Neural cell (in vitro differentiated cells): Measurements from ENCODE around the gene GCSAM. TPM values are rescaled to one million over a fixed set of nuclear protein-coding genes. Genes with fewer than 3 reads are reported as not detected.

Experiments used
- H2AFZ ChIP-seq: fragments of 200-600, 300-800 bp; sonication (generic), shearing (Covaris generic); 2 replicates; pipeline ENCODE4 v1.6.0; 2014; ENCODE audit warnings: low read depth, mild to moderate bottlenecking, antibody characterized with exemption, low read length, moderate library complexity
- H3F3A ChIP-seq: fragments of 200-600 bp; shearing (Covaris generic); 2 replicates; pipeline ENCODE4 v1.6.1; 2016; ENCODE audit warnings: mild to moderate bottlenecking, moderate library complexity, mixed read lengths, antibody characterized with exemption, low read length; ENCODE audit not compliant: insufficient read depth, poor library complexity, severe bottlenecking
- H3K27ac ChIP-seq: fragments of 200-600, 300-800 bp; sonication (generic), shearing (Covaris generic); 2 replicates; pipeline ENCODE4 v1.5.1; 2014; ENCODE audit warnings: mild to moderate bottlenecking, low read length, moderate library complexity
- H3K27me3 ChIP-seq: fragments of 300-800, 200-600 bp; sonication (generic), shearing (Covaris generic); 2 replicates; pipeline ENCODE4 v1.6.0; 2014; ENCODE audit warnings: mild to moderate bottlenecking, low read depth, low read length, moderate library complexity; ENCODE audit not compliant: insufficient read depth
- H3K36me3 ChIP-seq: fragments of 300-800, 200-600 bp; sonication (generic), shearing (Covaris generic); 2 replicates; pipeline ENCODE4 v1.5.1; 2014; ENCODE audit warnings: mild to moderate bottlenecking, antibody characterized with exemption, low read length, moderate library complexity; ENCODE audit not compliant: insufficient read depth
- H3K4me2 ChIP-seq: fragments of 300-800, 200-600 bp; sonication (generic), shearing (Covaris generic); 2 replicates; pipeline ENCODE4 v1.6.0; 2014; ENCODE audit warnings: mild to moderate bottlenecking, low read length
- H3K4me3 ChIP-seq: fragments of 300-800, 200-600 bp; sonication (generic), shearing (Covaris generic); 2 replicates; pipeline ENCODE4 v1.5.1; 2014; ENCODE audit warnings: mild to moderate bottlenecking, low read length, moderate library complexity
- H3K79me2 ChIP-seq: fragments of 200-600 bp; shearing (Covaris generic); replicated peaks from 2 replicates; pipeline ENCODE4 v1.6.0; 2014; ENCODE audit warnings: mild to moderate bottlenecking, low read length, moderate library complexity; ENCODE audit not compliant: insufficient read depth
- H3K9ac ChIP-seq: fragments of 300-800, 200-600 bp; sonication (generic), shearing (Covaris generic); 2 replicates; pipeline ENCODE4 v1.6.1; 2016; ENCODE audit warnings: mild to moderate bottlenecking, low read length, mixed read lengths
- H3K9me2 ChIP-seq: fragments of 200-600 bp; shearing (Covaris generic); 2 replicates; pipeline ENCODE4 v1.6.1; 2016; ENCODE audit warnings: mild to moderate bottlenecking, low read length, mixed read lengths; ENCODE audit not compliant: insufficient read depth
- H3K9me3 ChIP-seq: fragments of 200-600, 300-800 bp; sonication (generic), shearing (Covaris generic); 2 replicates; pipeline ENCODE4 v1.6.1; 2016; ENCODE audit warnings: mild to moderate bottlenecking, mixed run types, low read length, moderate library complexity, mixed read lengths
- H4K20me1 ChIP-seq: fragments of 200-600 bp; shearing (Covaris generic); 2 replicates; pipeline ENCODE4 v1.6.1; 2016; ENCODE audit warnings: mild to moderate bottlenecking, mixed run types; ENCODE audit not compliant: insufficient read depth
- EP300 ChIP-seq: fragments of 450-650 bp; conservative IDR thresholded peaks from 2 replicates; pipeline ENCODE4 v1.6.1; 2014; ENCODE audit warnings: antibody characterized with exemption, mild to moderate bottlenecking, moderate library complexity; ENCODE audit not compliant: poor library complexity, severe bottlenecking
- EZH2 ChIP-seq: fragments of 200-600, 300-800 bp; shearing (Covaris generic), sonication (generic); IDR thresholded peaks from 2 replicates; pipeline ENCODE4 v1.6.1; 2014; ENCODE audit warnings: antibody characterized with exemption, low read length, borderline replicate concordance, mild to moderate bottlenecking; ENCODE audit not compliant: insufficient read depth, poor library complexity, severe bottlenecking
- MXI1 ChIP-seq: fragments of 450-650 bp; conservative IDR thresholded peaks from 2 replicates; pipeline ENCODE4 v1.6.1; 2014; ENCODE audit warnings: antibody characterized with exemption, mild to moderate bottlenecking; ENCODE audit not compliant: poor library complexity, severe bottlenecking
- POLR2AphosphoS5 ChIP-seq: IDR thresholded peaks from 2 replicates; pipeline ENCODE4 v1.6.1; 2012
- RAD21 ChIP-seq: fragments of 450-650 bp; conservative IDR thresholded peaks from 2 replicates; pipeline ENCODE4 v1.6.1; 2014; ENCODE audit warnings: antibody characterized with exemption, mild to moderate bottlenecking, moderate library complexity
- SMC3 ChIP-seq: fragments of 450-650 bp; conservative IDR thresholded peaks from 2 replicates; pipeline ENCODE4 v1.6.1; 2014; ENCODE audit warnings: antibody characterized with exemption, mild to moderate bottlenecking, moderate library complexity; ENCODE audit not compliant: poor library complexity
- TAF1 ChIP-seq: IDR thresholded peaks from 2 replicates; pipeline ENCODE4 v1.6.1; 2012; ENCODE audit warnings: low read depth
- polyA plus RNA-seq: library from polyadenylated mRNA; depleted of rRNA; stranded (reverse); fragments of >200 nt; gene quantifications from 2 replicates; pipeline ENCODE4 v1.2.3, GENCODE V29; 2014
- TF ChIP-seq, protein P1 (sequence below): IDR thresholded peaks from 2 replicates; pipeline ENCODE4 v1.6.1; 2012; ENCODE audit warnings: borderline replicate concordance
- TF ChIP-seq, protein P2 (sequence below): fragments of 450-650 bp; IDR thresholded peaks from 2 replicates; pipeline ENCODE4 v1.5.1; 2014; ENCODE audit warnings: antibody characterized with exemption, mild to moderate bottlenecking, moderate library complexity; ENCODE audit not compliant: poor library complexity, severe bottlenecking

The GCSAM gene
- polyA plus RNA-seq, 1 donor from 2014 or later, result not detected

DNA sequence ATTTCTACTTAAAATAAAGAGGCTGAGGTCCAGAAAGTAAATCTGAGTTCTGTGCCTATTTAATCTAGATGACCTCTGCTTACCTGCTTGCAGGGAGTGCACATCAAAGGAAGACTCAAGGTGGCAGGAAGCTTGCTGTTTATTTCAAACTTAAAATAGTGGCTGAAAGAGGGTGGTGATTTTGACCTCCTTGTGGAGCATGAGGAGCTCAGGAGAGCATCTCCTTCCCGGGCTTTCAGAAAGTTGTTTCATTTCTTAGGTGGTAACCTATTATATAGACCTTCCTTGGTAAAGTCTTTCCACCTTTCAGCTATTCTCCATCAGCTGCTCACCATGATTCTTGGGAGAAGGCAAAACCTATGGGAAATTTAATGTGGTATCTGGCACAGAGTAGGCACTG is 494 bp downstream of the GCSAM start:
- no peak overlapping the region for H3K4me2 ChIP-seq
- no peak overlapping the region for H2AFZ ChIP-seq

DNA sequence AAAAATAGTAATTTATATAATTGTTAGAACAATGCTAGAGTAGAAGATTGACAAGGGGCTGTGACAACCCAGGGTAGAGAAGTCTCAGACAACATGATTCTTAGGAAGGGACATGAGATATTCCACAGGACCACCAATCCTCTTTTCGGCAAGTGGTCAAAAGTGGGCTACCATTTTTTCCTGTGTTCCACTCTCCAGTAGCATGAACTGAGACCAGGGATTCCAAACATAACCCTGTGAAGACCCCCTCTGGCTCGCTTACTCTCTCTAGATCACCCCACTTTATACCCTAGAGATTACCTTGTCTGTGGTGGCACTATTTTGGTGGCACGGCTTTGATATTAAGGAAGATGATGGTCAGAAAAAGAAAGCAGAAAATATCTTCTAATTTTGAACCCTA is 960 bp downstream of the GCSAM start:
- TF ChIP-seq POLR2AphosphoS5, result no peak

More for the DNA sequence above, 494 bp downstream of the GCSAM start:
- H3K27me3 ChIP-seq, result no peaks in the 10 kb centered on the region
- TF ChIP-seq EZH2, result no peak
- no peak for TF ChIP-seq MXI1
- TF ChIP-seq EP300, result no peak
- TF ChIP-seq POLR2AphosphoS5, result no peak
- TF ChIP-seq SMC3, result no peak
- TF ChIP-seq, protein P1, sequence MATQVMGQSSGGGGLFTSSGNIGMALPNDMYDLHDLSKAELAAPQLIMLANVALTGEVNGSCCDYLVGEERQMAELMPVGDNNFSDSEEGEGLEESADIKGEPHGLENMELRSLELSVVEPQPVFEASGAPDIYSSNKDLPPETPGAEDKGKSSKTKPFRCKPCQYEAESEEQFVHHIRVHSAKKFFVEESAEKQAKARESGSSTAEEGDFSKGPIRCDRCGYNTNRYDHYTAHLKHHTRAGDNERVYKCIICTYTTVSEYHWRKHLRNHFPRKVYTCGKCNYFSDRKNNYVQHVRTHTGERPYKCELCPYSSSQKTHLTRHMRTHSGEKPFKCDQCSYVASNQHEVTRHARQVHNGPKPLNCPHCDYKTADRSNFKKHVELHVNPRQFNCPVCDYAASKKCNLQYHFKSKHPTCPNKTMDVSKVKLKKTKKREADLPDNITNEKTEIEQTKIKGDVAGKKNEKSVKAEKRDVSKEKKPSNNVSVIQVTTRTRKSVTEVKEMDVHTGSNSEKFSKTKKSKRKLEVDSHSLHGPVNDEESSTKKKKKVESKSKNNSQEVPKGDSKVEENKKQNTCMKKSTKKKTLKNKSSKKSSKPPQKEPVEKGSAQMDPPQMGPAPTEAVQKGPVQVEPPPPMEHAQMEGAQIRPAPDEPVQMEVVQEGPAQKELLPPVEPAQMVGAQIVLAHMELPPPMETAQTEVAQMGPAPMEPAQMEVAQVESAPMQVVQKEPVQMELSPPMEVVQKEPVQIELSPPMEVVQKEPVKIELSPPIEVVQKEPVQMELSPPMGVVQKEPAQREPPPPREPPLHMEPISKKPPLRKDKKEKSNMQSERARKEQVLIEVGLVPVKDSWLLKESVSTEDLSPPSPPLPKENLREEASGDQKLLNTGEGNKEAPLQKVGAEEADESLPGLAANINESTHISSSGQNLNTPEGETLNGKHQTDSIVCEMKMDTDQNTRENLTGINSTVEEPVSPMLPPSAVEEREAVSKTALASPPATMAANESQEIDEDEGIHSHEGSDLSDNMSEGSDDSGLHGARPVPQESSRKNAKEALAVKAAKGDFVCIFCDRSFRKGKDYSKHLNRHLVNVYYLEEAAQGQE, result no peak
- TF ChIP-seq, protein P2, sequence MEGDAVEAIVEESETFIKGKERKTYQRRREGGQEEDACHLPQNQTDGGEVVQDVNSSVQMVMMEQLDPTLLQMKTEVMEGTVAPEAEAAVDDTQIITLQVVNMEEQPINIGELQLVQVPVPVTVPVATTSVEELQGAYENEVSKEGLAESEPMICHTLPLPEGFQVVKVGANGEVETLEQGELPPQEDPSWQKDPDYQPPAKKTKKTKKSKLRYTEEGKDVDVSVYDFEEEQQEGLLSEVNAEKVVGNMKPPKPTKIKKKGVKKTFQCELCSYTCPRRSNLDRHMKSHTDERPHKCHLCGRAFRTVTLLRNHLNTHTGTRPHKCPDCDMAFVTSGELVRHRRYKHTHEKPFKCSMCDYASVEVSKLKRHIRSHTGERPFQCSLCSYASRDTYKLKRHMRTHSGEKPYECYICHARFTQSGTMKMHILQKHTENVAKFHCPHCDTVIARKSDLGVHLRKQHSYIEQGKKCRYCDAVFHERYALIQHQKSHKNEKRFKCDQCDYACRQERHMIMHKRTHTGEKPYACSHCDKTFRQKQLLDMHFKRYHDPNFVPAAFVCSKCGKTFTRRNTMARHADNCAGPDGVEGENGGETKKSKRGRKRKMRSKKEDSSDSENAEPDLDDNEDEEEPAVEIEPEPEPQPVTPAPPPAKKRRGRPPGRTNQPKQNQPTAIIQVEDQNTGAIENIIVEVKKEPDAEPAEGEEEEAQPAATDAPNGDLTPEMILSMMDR, result no peak
- TF ChIP-seq TAF1, result no peak
- TF ChIP-seq RAD21, result no peak
- no peak overlapping the region for H3K27ac ChIP-seq
- no peaks in the 10 kb centered on the region for H3K36me3 ChIP-seq
- H3K9me3 ChIP-seq, result no peaks in the 10 kb centered on the region
- H4K20me1 ChIP-seq, result no peaks in the 10 kb centered on the region
- no peak overlapping the region for H3K4me3 ChIP-seq
- no peaks in the 10 kb centered on the region for H3K9me2 ChIP-seq
- no peaks in the 10 kb centered on the region for H3K79me2 ChIP-seq
- H3F3A ChIP-seq, result no peaks in the 10 kb centered on the region
- no peak overlapping the region for H3K9ac ChIP-seq

DNA sequence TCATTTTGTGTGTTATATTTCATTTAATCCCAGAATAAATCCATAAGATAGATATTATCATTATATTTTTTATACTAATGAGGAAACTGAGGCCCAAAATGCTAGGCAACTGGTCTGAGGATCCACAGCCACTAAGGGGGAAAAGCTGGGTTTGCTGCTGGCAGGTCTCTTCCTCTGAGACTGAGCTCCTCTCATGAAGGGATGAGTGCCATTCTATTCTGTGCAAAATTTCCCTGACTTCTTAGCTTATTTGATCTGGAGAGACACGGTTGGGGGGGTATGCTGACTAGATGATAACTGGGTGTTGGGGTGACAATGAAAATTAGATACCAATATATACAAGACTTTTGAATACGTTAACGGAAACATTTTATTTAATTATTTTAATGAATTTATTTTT is 1.9 kb downstream of the GCSAM start:
- Histone ChIP-seq H3K79me2 (no peaks in the 10 kb centered on the region), H3F3A (no peaks in the 10 kb centered on the region), H3K36me3 (no peaks in the 10 kb centered on the region), H2AFZ (no peak overlapping the region), H3K4me3 (no peak overlapping the region), H3K27me3 (no peaks in the 10 kb centered on the region), H3K9ac (no peak overlapping the region), H3K4me2 (no peak overlapping the region), H3K9me2 (no peaks in the 10 kb centered on the region), H4K20me1 (no peaks in the 10 kb centered on the region), H3K27ac (no peak overlapping the region), H3K9me3 (no peaks in the 10 kb centered on the region)
- TF ChIP-seq TAF1 (no peak), SMC3 (no peak), MXI1 (no peak), EZH2 (no peak), EP300 (no peak), POLR2AphosphoS5 (no peak), RAD21 (no peak)
- TF ChIP-seq, protein P1, result no peak
- TF ChIP-seq, protein P2, result no peak

More for the DNA sequence above, 960 bp downstream of the GCSAM start:
- Histone ChIP-seq H3F3A (no peaks in the 10 kb centered on the region), H3K9ac (no peak overlapping the region), H3K4me3 (no peak overlapping the region), H4K20me1 (no peaks in the 10 kb centered on the region), H3K27me3 (no peaks in the 10 kb centered on the region), H3K9me2 (no peaks in the 10 kb centered on the region), H3K79me2 (no peaks in the 10 kb centered on the region), H3K4me2 (no peak overlapping the region), H3K9me3 (no peaks in the 10 kb centered on the region), H3K27ac (no peak overlapping the region), H2AFZ (no peak overlapping the region), H3K36me3 (no peaks in the 10 kb centered on the region)
